HG02943 (cell line): ENCODE results near the gene NFKB2.
A peak's percentile ranks its signal among the peaks of the same experiment; 100 is the strongest.

Source experiments
- ATAC-seq: cut with Tn5 transposase; IDR thresholded peaks from one replicate; pipeline ENCODE4 v1.9.1; 2021; ENCODE audit warnings: mild to moderate bottlenecking, low read depth, moderate library complexity; ENCODE audit not compliant: unreplicated experiment

NFKB2 gene

GRCh38 chr10:102394079-102394800 is 1.3 kb upstream of the NFKB2 start:
- peak; percentile 76 for ATAC-seq

- no peak for ATAC-seq
These were observed 605 bp upstream of the NFKB2 start for GRCh38 chr10:102394801-102395399.

- no peak for ATAC-seq
These were observed 779 bp downstream of the NFKB2 start for GRCh38 chr10:102396317-102396650.

- ATAC-seq = no peak
These were observed 1.2 kb downstream of the NFKB2 start for GRCh38 chr10:102396730-102397151.

DNA sequence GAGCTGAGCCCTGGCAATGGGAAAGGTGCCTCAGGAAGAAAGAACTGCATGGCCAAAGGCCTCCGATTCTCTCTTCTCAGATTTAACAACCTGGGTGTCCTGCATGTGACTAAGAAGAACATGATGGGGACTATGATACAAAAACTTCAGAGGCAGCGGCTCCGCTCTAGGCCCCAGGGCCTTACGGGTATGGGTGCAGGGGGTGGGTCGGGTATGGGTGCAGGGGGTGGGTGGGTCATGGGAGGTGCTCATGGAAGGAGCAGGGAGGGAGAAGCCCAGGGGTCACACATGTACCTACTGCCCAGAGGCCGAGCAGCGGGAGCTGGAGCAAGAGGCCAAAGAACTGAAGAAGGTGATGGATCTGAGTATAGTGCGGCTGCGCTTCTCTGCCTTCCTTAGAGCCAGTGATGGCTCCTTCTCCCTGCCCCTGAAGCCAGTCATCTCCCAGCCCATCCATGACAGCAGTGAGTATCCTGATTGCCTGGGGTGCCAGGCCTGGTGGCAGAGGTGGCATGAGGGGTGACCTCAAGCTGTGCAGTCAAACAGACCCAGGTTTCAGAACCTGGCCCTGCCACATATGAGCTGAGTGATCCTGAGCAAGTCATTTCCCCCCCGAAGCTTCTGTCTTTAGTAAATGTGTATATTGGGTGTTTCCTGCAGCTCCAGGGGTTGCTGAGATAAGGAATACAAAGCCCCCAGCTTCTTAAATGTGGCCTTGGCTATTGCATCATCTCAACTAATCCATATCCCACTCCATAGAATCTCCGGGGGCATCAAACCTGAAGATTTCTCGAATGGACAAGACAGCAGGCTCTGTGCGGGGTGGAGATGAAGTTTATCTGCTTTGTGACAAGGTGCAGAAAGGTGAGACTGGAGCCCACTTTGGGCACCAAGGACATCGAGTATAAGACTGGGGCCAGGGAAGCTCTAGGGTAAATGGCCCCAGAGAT is 2.0 kb downstream of the NFKB2 start:
- no peak for ATAC-seq

DNA sequence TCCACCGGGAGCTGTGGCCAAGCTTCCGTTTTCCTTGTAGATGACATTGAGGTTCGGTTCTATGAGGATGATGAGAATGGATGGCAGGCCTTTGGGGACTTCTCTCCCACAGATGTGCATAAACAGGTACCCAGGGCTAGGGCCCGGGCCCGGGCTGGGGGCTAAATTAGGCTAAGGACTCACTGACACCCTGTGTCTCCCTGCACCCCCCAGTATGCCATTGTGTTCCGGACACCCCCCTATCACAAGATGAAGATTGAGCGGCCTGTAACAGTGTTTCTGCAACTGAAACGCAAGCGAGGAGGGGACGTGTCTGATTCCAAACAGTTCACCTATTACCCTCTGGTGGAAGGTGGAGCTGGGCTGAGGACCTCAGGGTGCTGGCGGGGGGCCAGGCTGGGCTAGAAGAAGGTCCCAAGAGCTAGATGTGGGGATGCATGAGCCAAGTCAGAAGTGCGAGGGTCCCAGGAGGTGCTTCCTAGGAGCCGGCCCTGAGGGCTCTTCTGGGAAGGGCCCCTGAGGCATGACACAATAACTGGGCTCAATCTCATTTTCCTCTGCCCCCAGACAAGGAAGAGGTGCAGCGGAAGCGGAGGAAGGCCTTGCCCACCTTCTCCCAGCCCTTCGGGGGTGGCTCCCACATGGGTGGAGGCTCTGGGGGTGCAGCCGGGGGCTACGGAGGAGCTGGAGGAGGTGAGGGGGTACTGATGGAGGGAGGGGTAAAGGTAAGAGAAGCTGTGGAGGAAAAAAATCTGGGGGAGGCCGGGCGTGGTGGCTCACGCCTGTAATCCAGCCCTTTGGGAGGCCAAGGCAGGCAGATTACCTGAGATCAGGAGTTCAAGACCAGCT is 2.9 kb downstream of the NFKB2 start:
- ATAC-seq = no peak

- peak; percentile 39 for ATAC-seq
These were observed 3.9 kb downstream of the NFKB2 start for GRCh38 chr10:102399217-102400021.

DNA sequence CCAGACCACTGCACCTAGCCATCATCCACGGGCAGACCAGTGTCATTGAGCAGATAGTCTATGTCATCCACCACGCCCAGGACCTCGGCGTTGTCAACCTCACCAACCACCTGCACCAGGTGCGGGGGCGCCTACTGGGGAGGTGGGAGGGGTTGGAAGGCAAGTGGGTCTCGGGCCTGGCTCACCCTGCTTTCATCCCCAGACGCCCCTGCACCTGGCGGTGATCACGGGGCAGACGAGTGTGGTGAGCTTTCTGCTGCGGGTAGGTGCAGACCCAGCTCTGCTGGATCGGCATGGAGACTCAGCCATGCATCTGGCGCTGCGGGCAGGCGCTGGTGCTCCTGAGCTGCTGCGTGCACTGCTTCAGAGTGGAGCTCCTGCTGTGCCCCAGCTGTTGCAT is 4.6 kb downstream of the NFKB2 start:
- ATAC-seq = no peak

DNA sequence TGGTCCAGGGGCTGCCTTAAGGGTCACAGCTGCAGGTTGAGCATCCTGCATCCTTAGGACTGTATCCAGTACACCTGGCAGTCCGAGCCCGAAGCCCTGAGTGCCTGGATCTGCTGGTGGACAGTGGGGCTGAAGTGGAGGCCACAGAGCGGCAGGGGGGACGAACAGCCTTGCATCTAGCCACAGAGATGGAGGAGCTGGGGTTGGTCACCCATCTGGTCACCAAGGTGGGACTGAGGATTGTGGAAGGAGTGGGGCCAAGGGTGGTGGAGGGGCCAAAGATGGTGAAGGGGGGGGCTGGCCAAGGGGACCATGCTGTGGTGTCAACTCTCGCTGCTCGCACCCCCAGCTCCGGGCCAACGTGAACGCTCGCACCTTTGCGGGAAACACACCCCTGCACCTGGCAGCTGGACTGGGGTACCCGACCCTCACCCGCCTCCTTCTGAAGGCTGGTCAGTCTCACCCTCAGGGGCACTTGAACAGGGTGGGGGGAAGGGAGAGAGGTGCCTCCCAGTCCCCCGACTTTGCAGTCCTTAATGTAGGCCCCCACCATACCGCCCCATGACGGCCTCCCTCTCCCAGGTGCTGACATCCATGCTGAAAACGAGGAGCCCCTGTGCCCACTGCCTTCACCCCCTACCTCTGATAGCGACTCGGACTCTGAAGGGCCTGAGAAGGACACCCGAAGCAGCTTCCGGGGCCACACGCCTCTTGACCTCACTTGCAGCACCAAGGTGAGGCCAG is 5.3 kb downstream of the NFKB2 start:
- ATAC-seq = no peak

GRCh38 chr10:102401342-102401654 is 5.8 kb downstream of the NFKB2 start:
- ATAC-seq = no peak

DNA sequence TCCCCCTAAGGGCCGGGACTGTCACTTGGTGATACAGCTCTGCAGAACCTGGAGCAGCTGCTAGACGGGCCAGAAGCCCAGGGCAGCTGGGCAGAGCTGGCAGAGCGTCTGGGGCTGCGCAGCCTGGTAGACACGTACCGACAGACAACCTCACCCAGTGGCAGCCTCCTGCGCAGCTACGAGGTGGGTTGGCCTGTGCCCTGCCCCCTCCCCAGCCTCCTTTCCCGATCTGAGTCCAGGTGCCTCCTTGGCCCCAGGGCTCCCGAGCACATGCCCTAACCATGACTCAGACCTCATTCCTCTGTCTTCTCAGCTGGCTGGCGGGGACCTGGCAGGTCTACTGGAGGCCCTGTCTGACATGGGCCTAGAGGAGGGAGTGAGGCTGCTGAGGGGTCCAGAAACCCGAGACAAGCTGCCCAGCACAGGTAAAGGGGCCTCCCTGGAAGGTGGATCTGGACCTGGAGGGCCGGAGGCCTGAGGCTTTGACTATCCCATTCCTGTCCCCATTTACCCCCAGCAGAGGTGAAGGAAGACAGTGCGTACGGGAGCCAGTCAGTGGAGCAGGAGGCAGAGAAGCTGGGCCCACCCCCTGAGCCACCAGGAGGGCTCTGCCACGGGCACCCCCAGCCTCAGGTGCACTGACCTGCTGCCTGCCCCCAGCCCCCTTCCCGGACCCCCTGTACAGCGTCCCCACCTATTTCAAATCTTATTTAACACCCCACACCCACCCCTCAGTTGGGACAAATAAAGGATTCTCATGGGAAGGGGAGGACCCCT is 6.4 kb downstream of the NFKB2 start:
- no peak for ATAC-seq

GRCh38 chr10:102402512-102402896 is 7.0 kb downstream of the NFKB2 start:
- no peak for ATAC-seq

DNA sequence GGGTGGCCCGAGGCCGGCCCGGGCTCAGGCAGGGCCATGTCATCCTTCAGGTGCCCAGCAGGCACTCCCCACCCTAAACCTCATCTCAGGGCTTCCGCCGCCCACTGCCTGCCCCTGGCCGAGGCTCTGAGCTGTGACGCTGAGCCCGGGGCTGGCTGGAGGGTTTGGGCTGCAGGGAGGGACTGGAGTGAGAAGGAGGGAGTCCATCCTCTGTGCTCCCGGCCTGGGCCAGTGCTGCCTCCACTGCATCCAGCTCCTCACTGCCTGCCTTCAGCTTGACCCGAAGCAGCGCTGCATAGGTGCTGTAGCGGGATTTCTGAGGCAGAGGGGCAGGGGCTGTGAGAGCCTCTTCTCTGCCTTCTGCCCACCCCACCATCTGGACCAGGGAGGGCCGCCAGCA is 7.6 kb downstream of the NFKB2 start:
- no peak for ATAC-seq

DNA sequence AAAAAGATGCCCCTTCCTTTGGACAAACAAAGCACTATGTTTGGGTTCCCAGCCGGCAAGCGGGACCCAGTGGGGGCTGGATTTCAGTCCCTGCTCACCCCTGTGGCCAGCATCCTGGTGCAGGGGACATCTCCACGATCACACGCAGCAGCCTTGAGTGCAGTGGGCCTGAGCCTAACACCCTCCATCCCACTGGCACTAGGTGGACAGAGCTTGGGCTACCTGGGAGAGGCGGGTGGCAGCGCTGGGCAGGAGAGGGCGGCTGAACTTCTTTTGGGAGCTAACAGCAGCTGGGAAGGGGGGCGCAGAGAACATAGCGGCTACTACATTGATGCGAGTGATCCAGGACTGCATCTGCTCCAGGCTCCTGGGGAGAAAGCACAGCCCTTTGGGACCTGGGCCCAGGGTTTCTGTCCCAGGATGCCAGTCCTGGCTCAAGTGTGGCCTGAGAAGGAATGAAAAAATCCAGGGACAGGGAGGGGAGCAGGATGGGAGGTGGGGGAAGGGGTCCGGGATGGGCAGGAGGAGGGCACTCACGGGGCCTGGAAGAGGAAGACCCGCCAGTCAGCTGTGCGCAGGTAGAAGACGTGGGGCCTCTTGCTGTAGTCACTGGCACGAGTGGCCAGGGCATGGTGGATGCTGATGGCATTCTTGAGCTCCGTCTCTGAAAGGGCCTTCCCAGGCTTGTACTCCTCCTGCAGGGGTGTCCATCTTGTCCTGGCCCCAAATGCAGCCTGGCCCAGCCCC is 9.0 kb downstream of the NFKB2 start:
- no peak for ATAC-seq

DNA sequence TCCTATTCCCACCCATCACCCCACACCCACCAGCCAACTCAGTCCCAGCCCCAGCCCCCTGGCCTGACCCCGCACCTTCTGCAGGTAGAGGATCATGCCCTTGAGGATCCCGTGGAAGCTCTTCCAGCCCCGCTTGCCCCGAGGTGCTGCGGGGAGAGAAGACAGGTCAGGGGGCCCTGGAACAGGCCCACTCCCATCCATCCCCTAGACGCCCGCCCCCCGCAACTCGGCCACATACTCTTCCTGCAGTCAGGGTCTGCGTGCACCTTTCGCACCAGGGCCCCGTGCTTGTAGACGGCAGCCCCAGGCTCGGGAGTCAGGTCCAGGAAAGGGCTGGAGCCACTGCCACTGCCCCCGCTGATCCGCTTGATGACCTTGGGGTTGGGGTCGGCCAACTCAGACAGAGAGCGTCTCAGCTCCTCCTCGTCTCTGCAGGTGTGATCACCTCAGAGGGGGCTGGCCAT is 9.6 kb downstream of the NFKB2 start:
- no peak for ATAC-seq

DNA sequence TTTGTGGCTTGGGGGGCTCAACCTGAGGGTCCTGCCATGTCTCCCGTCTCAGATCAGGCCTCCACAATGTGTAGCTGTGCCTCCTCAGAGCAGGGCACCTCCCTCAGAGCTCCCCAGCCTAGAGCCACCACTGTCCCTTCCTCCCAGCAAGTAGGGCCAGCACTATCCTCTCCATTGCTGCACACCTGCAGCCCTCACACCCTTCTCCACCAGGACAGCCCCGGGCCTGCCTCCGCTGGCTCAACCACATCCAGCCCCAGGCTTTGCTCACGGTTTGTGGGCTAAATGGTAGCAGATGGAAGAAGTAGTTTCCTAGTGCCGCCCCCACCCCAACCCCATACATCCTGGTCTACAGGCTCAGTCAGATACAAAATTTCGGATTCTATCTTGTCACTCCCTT is 10.1 kb downstream of the NFKB2 start:
- ATAC-seq = no peak

DNA sequence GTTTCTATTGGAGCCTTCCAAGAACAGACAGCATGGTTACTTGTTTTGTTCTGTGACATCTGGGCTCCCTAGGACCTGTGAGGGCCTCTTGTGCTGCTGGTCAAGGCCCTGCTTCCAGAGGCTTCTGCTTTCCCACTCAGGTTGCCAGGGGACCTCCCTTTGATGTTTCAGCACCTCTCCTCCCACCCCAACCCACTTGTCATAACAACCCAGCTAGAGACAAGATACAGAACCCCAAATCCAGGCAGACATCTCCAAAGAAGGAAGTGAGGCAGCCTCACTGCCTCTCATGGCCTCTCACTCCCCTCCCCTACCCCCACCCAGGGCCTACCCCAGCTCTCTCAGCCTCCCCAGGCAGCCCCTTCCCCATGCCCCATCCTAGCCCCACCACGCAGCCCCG is 11.3 kb downstream of the NFKB2 start:
- ATAC-seq = no peak
